ENCODE data around the gene RABGGTA.

RABGGTA gene

DNA sequence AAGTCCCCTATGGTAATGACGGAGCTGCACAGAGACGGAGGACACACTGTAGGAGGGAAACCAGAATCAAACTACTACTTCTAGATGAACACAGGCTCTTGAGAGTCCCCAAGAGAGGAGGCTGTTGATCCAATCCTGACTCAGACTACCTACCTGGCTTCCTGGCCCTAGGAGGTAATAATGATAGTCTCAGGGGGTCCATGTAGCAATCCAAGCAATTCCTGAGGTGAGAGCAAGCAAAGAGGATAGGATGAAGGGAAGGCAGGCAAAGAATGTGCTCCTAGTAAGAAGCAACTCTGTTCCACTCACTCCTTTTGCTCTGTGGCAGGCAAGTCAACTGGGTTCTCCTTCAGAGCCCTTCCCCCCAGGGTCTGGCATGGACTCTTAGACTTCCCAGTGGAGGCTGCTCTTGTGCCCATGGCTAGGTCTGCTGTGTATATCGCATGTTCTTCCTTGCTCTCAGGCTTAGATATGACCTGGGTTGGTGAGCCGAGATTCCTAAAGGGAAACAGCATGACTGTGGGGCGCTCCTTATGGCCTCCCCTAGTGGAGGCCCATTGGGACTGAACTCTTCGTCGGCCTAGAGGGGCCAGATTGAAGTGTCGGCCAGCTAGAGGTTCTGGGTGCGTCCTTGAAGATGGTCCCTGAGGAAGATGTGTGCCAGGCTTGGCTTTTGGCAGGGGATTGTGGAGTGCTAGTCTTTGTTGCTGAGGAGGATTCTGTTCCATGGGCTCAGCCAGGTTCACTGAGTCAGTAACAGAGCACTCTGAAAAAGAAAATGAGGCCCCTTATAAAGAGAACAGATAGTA lies 31.1 kb downstream of the RABGGTA start:
- no peak overlapping the region for H3K9ac ChIP-seq
- no peaks in the 10 kb centered on the region for H3K36me3 ChIP-seq (ENCODE audit: insufficient read depth)
- no peak overlapping the region for H3K4me3 ChIP-seq (IDR thresholded peaks at IDR 0.05; ENCODE audit: insufficient read depth, low read depth, low read length)
- no peaks in the 10 kb centered on the region for H3K79me2 ChIP-seq (ENCODE audit: insufficient read depth, low read depth)
- no peak overlapping the region for H3K27ac ChIP-seq
- H3K27me3 ChIP-seq (ENCODE audit: insufficient read depth, low read depth), result no peaks in the 10 kb centered on the region
- TF ChIP-seq, protein P1, sequence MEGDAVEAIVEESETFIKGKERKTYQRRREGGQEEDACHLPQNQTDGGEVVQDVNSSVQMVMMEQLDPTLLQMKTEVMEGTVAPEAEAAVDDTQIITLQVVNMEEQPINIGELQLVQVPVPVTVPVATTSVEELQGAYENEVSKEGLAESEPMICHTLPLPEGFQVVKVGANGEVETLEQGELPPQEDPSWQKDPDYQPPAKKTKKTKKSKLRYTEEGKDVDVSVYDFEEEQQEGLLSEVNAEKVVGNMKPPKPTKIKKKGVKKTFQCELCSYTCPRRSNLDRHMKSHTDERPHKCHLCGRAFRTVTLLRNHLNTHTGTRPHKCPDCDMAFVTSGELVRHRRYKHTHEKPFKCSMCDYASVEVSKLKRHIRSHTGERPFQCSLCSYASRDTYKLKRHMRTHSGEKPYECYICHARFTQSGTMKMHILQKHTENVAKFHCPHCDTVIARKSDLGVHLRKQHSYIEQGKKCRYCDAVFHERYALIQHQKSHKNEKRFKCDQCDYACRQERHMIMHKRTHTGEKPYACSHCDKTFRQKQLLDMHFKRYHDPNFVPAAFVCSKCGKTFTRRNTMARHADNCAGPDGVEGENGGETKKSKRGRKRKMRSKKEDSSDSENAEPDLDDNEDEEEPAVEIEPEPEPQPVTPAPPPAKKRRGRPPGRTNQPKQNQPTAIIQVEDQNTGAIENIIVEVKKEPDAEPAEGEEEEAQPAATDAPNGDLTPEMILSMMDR (conservative IDR thresholded peaks at IDR 0.05; ENCODE audit: low read depth, low read length), result no peak
- no peaks in the 10 kb centered on the region for H4K20me1 ChIP-seq (ENCODE audit: insufficient read depth)
- H3K4me2 ChIP-seq, result no peak overlapping the region
- H2AFZ ChIP-seq (ENCODE audit: low read depth), result no peak overlapping the region
- H3K4me1 ChIP-seq (ENCODE audit: low read depth, poor library complexity, severe bottlenecking), result peaks cover 17% of the 10 kb centered on the region

DNA sequence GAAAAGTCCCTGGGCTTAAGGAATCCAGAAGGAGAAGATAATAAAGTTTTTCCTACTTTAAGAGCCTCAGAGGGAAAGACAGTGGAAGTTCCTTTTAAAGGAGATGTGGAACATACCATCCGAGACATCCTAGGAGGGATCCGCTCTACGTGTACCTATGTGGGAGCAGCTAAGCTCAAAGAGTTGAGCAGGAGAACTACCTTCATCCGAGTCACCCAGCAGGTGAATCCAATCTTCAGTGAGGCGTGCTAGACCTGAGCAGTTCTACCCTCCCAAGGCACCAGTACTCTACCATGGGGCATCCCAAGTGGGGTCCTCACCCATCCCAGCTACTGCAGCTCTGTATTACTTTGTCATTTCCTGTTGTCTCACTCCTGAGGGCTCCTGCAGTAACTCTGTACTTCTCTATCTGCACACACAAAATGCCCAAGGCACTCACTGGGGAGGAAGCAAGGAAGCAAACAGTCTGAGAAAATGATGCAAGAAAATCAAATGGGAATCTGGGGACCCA lies 32.8 kb downstream of the RABGGTA start:
- H4K20me1 ChIP-seq (ENCODE audit: insufficient read depth), result no peaks in the 10 kb centered on the region
- no peaks in the 10 kb centered on the region for H3K79me2 ChIP-seq (ENCODE audit: insufficient read depth, low read depth)
- no peak overlapping the region for H2AFZ ChIP-seq (ENCODE audit: low read depth)
- H3K4me3 ChIP-seq (IDR thresholded peaks at IDR 0.05; ENCODE audit: insufficient read depth, low read depth, low read length), result no peak overlapping the region
- no peak overlapping the region for H3K9ac ChIP-seq
- H3K27ac ChIP-seq, result no peak overlapping the region
- H3K4me2 ChIP-seq, result no peak overlapping the region
- H3K4me1 ChIP-seq (ENCODE audit: low read depth, poor library complexity, severe bottlenecking), result peaks cover 22% of the 10 kb centered on the region
- no peaks in the 10 kb centered on the region for H3K27me3 ChIP-seq (ENCODE audit: insufficient read depth, low read depth)
- TF ChIP-seq, protein P1 (conservative IDR thresholded peaks at IDR 0.05; ENCODE audit: low read depth, low read length), result no peak
- no peaks in the 10 kb centered on the region for H3K36me3 ChIP-seq (ENCODE audit: insufficient read depth)

DNA sequence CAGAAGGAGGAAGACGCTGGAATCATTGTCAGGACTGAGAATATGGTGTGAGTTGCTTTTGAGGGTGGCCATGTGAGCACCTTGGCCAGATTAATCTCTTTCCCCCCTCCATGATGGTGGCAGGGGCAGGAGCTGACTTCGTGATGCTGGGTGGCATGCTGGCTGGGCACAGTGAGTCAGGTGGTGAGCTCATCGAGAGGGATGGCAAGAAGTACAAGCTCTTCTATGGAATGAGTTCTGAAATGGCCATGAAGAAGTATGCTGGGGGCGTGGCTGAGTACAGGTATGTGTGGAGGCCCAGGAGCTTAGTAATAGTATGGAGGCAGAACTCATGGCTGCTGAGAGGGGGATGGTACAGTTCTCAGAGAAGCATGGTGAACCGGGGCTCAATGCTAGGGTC lies 33.3 kb downstream of the RABGGTA start:
- no peak overlapping the region for H2AFZ ChIP-seq (ENCODE audit: low read depth)
- no peaks in the 10 kb centered on the region for H3K36me3 ChIP-seq (ENCODE audit: insufficient read depth)
- H3K27ac ChIP-seq, result no peak overlapping the region
- TF ChIP-seq, protein P1 (conservative IDR thresholded peaks at IDR 0.05; ENCODE audit: low read depth, low read length), result no peak
- H3K27me3 ChIP-seq (ENCODE audit: insufficient read depth, low read depth), result no peaks in the 10 kb centered on the region
- no peak overlapping the region for H3K4me2 ChIP-seq
- no peak overlapping the region for H3K4me3 ChIP-seq (IDR thresholded peaks at IDR 0.05; ENCODE audit: insufficient read depth, low read depth, low read length)
- peaks cover 22% of the 10 kb centered on the region for H3K4me1 ChIP-seq (ENCODE audit: low read depth, poor library complexity, severe bottlenecking)
- no peak overlapping the region for H3K9ac ChIP-seq
- no peaks in the 10 kb centered on the region for H3K79me2 ChIP-seq (ENCODE audit: insufficient read depth, low read depth)
- no peaks in the 10 kb centered on the region for H4K20me1 ChIP-seq (ENCODE audit: insufficient read depth)

DNA sequence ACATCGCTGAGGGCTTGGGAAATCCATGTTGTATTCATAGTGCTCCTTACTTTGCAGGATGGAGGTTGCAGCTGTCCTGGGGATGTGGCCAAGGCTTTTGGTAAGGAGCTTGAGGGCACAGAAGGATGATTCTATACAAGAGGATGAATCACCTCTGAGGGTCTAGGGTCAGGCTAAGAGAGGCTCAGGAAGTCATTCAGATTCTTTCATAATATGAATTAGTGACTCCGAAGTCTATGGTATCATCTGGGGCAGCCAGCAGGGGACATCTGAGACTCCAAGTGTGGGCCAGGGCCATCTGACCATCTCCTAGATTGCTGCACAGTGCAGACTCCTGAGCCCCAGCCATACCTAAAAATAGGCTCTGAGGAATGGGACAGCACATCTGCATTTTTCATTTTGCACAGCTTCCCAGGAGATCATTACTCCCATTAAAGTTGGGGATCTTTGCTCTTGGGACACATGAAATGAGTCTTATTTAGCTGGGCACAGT lies 33.9 kb downstream of the RABGGTA start:
- no peaks in the 10 kb centered on the region for H3K79me2 ChIP-seq (ENCODE audit: insufficient read depth, low read depth)
- H3K27me3 ChIP-seq (ENCODE audit: insufficient read depth, low read depth), result no peaks in the 10 kb centered on the region
- no peak overlapping the region for H2AFZ ChIP-seq (ENCODE audit: low read depth)
- H3K4me2 ChIP-seq, result no peak overlapping the region
- H3K9ac ChIP-seq, result no peak overlapping the region
- no peak overlapping the region for H3K27ac ChIP-seq
- H3K4me1 ChIP-seq (ENCODE audit: low read depth, poor library complexity, severe bottlenecking), result peaks cover 20% of the 10 kb centered on the region
- H4K20me1 ChIP-seq (ENCODE audit: insufficient read depth), result no peaks in the 10 kb centered on the region
- TF ChIP-seq, protein P1 (conservative IDR thresholded peaks at IDR 0.05; ENCODE audit: low read depth, low read length), result no peak
- no peak overlapping the region for H3K4me3 ChIP-seq (IDR thresholded peaks at IDR 0.05; ENCODE audit: insufficient read depth, low read depth, low read length)
- no peaks in the 10 kb centered on the region for H3K36me3 ChIP-seq (ENCODE audit: insufficient read depth)

Data from KMS-11 (cell line).